Psoas muscle (tissue), 8 donors: ENCODE measurements around the gene USP9Y. TPM values are rescaled to one million over a fixed set of nuclear protein-coding genes. Genes with fewer than 3 reads are reported as not detected.

Source experiments
- ATAC-seq, 4 donors: fragments of 200-7000 bp; cut with Tn5 transposase; one replicate each; pipeline ENCODE4 v1.9.1; 2020; ENCODE audit warnings: moderate library complexity in 3 of 4, mild to moderate bottlenecking in 2 of 4
- DNase-seq, 2 donors: peaks; one replicate each; pipeline ENCODE4 v3.0.0-alpha.2; 2020
- H3K27ac ChIP-seq: fragments of 200-600 bp; one replicate; pipeline ENCODE4 v1.8.0; 2022
- H3K27me3 ChIP-seq, 3 donors: fragments of 200-600 bp in 1 of 3; one replicate each; pipeline versions ENCODE4 v1.6.1 to v1.8.0; 2013 to 2022; ENCODE audit warnings: low read length in 2 of 3, mild to moderate bottlenecking in 2 of 3, moderate library complexity in 1 of 3; ENCODE audit not compliant: insufficient read depth in 3 of 3
- H3K36me3 ChIP-seq, 2 donors: fragments of 200-600 bp in 1 of 2; one replicate each; pipeline versions ENCODE4 v1.6.1 to v1.8.0; 2013 to 2022; ENCODE audit warnings: low read depth in 1 of 2, mild to moderate bottlenecking in 1 of 2, moderate library complexity in 1 of 2; ENCODE audit not compliant: insufficient read depth in 1 of 2
- H3K4me1 ChIP-seq: fragments of 200-600 bp; one replicate; pipeline ENCODE4 v1.8.0; 2022
- H3K4me3 ChIP-seq: fragments of 200-600 bp; one replicate; pipeline ENCODE4 v1.8.0; 2022; ENCODE audit warnings: mild to moderate bottlenecking
- H3K9me3 ChIP-seq: fragments of 200-600 bp; one replicate; pipeline ENCODE4 v1.8.0; 2022
- WGBS, 3 donors: extraction: QIAGEN DNeasy Blood & Tissue Kit; methylation state at CpG; one replicate each; pipeline versions ENCODE4 v1.1.6 to v1.1.7; 2013; 5-methylcytosine and 5-hydroxymethylcytosine counted together
- intact Hi-C, 2 donors: fragments of 100-400 bp; cut with DNase I; formaldehyde crosslinking; loops; one replicate each; pipeline versions ENCODE4 v1.11.0 to v1.14.2; 2022
- polyA plus RNA-seq, 3 donors: library from polyadenylated mRNA; stranded (reverse); fragments of 200-250 nt; gene quantifications; one replicate each; pipeline ENCODE4 v1.2.3, GENCODE V29; 2013
- total RNA-seq, 4 donors: library from RNA; stranded (reverse); fragmentation: NEBNext Ultra II Directional in 2 of 4; extraction: Animal tissue kit (Norgen Biotek cat#: 25700) in 2 of 4; gene quantifications; one replicate each; pipeline versions ENCODE4 v1.2.1 to v1.2.4, GENCODE V29; 2021 to 2023
- TF ChIP-seq, protein P1 (sequence below): fragments of 200-600 bp; IDR thresholded peaks from one replicate; pipeline ENCODE4 v1.8.0; 2022; ENCODE audit warnings: antibody characterized with exemption
- donor health status: healthy with polysubstance abuse.
- donor health status: DM: no; HTN: no; CAD: no; lungs with moderate emphysema.
- donor health status: Bipolar disorder and iron deficiency.
- donor health status: healthy.
- donor health status: DM: yes; HTN: yes; CAD: no.
- donor health status: DM: no; HTN: no; CAD: no.
- donor health status: DM: no; HTN: no; CAD: no.
- donor health status: DM: yes; HTN: yes; CAD: no.

The USP9Y gene
- total and polyA plus RNA-seq, 7 donors: 3.2 to 5.5 TPM; not detected in 5

DNA sequence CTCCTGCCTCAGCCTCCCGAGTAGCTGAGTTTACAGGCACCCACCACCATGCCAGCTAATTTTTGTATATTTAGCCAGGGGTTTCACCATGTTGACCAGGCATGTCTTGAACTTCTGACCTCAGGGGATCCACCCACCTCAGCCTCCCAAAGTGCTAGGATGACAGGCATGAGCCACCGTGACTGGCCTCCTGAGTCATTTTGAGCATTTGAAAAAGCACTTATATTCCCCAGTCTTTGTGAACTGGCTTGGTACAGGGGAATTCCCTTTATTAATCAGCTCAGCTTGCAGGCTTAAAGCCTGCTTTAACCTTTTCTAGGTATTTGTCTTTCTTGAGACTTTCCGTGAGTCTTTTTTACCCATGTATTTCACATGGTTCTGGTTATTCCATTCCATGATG, 32.6 kb downstream of the USP9Y start:
- 63 to 88% methylated on average over 2 to 3 of the region's 3 CpGs; no CpG with 5 or more reads in 1 of the 3 donors for WGBS, 3 donors
- Histone ChIP-seq H3K27ac (no peak overlapping the region), H3K27me3 (no peaks in the 10 kb centered on the region), H3K36me3 (no peaks in the 10 kb centered on the region), H3K4me3 (no peak overlapping the region), H3K9me3 (no peaks in the 10 kb centered on the region), H3K4me1 (no peaks in the 10 kb centered on the region)
- DNase-seq (no peak), ATAC-seq (no peak)
- intact Hi-C loops: no loop called here
- TF ChIP-seq, protein P1, sequence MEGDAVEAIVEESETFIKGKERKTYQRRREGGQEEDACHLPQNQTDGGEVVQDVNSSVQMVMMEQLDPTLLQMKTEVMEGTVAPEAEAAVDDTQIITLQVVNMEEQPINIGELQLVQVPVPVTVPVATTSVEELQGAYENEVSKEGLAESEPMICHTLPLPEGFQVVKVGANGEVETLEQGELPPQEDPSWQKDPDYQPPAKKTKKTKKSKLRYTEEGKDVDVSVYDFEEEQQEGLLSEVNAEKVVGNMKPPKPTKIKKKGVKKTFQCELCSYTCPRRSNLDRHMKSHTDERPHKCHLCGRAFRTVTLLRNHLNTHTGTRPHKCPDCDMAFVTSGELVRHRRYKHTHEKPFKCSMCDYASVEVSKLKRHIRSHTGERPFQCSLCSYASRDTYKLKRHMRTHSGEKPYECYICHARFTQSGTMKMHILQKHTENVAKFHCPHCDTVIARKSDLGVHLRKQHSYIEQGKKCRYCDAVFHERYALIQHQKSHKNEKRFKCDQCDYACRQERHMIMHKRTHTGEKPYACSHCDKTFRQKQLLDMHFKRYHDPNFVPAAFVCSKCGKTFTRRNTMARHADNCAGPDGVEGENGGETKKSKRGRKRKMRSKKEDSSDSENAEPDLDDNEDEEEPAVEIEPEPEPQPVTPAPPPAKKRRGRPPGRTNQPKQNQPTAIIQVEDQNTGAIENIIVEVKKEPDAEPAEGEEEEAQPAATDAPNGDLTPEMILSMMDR: no peak

DNA sequence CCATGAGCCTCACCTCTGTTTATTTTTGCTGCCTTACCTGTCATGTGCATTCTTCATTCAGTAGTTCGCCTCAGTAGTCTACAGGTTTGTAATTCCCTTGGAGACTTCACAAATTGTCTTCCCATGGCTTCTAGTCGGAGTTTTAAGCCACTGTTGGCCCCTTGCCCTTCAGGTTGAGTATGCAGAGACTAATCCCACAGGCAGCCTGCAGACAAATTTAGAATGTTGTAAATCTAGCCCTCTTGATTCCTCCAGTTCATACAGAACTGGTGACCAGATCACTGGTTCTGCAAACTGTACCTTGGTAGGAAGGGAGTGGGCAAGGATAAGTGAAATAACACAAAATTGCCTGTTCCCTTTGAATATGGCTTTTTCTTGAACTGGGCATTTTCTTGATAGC, 33.0 kb downstream of the USP9Y start:
- DNase-seq (no peak), ATAC-seq (no peak)
- H3K4me1 ChIP-seq: no peaks in the 10 kb centered on the region
- no peaks in the 10 kb centered on the region for H3K36me3 ChIP-seq
- H3K27ac ChIP-seq: no peak overlapping the region
- intact Hi-C loops: no loop called here
- no peak overlapping the region for H3K4me3 ChIP-seq
- TF ChIP-seq, protein P1: no peak
- H3K9me3 ChIP-seq: no peaks in the 10 kb centered on the region
- 26 to 52% methylated on average over 2 of the region's 2 CpGs; no CpG with 5 or more reads in 1 of the 3 donors for WGBS, 3 donors
- H3K27me3 ChIP-seq: no peaks in the 10 kb centered on the region

DNA sequence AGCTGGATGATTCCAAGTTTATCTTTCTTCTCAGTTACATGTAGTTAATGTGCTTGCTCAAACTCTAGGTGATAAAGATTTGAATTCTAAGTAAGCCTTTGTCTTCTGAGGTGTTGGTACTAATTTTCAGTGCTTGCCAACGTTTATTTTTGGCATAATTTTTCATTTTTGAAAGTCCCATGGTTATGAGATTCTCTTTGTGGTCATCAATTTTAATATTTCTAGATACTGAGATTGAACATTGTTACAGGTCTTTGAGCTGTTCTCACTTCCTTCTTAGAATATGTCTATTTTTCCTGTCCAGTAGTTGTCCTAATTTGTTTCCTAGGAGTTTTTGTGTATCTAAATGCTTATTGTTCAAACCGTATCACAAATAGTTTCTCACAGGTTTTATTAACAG, 40.4 kb downstream of the USP9Y start:
- Histone ChIP-seq H3K4me3 (no peak overlapping the region), H3K36me3 (no peaks in the 10 kb centered on the region), H3K4me1 (no peaks in the 10 kb centered on the region), H3K27me3 (no peaks in the 10 kb centered on the region), H3K27ac (no peak overlapping the region), H3K9me3 (no peaks in the 10 kb centered on the region)
- DNase-seq (no peak), ATAC-seq (no peak)
- TF ChIP-seq, protein P1: no peak
- WGBS, 3 donors: 82 to 87% methylated on average over 2 of the region's 2 CpGs; no CpG with 5 or more reads in 1 of the 3 donors
- intact Hi-C loops: no loop called here

DNA sequence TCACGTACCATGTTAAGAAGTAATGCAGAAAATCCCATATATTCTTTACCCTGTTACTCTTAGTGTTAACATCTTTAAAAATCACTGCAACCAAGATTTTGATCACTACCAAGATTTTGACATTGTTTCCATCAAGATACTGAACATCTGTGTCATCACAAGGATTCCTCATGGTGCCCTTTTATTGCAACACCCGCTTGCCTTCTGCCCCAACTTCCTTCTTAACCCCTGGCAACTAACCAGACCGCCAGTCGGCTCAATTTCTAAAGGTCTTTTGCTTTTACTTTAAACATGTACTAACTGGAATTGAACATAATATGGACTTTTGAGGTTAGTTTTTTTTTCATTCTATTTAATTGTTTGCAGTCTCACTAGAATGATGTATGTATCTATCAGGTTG, 41.7 kb downstream of the USP9Y start:
- DNase-seq (no peak), ATAC-seq (no peak)
- Histone ChIP-seq H3K4me1 (no peaks in the 10 kb centered on the region), H3K36me3 (no peaks in the 10 kb centered on the region), H3K4me3 (no peak overlapping the region), H3K9me3 (no peaks in the 10 kb centered on the region), H3K27me3 (no peaks in the 10 kb centered on the region), H3K27ac (no peak overlapping the region)
- TF ChIP-seq, protein P1: no peak
- intact Hi-C loops: no loop called here
- 95 to 97% methylated on average over 4 of the region's 4 CpGs; no CpG with 5 or more reads in 1 of the 3 donors for WGBS, 3 donors

DNA sequence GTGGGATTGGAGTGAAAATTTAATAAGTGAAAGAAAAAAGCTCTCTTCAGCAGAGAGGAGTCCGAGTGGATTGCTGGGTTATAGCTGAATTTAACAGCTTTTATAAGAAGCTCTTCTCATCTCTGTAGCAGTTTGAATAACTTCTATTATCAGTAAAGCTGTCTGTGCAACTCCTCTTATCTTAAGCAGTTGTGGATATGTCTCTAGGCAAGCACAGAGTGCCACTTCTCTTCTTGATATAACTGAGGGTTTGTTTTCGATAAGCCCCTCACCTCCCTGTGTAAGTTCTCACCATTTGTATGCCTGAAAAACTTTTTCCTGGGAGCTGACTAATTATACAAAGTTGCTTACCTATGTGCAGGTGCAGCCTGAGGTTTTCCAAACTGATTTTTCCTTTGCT, 43.1 kb downstream of the USP9Y start:
- H3K36me3 ChIP-seq: no peaks in the 10 kb centered on the region
- no peaks in the 10 kb centered on the region for H3K27me3 ChIP-seq
- H3K9me3 ChIP-seq: no peaks in the 10 kb centered on the region
- DNase-seq (no peak), ATAC-seq (no peak)
- intact Hi-C loops: no loop called here
- 96% methylated on average over 2 of the region's 2 CpGs; no CpG with 5 or more reads in 1 of the 3 donors for WGBS, 3 donors
- no peak overlapping the region for H3K27ac ChIP-seq
- no peaks in the 10 kb centered on the region for H3K4me1 ChIP-seq
- TF ChIP-seq, protein P1: no peak
- H3K4me3 ChIP-seq: no peak overlapping the region
